A549 (cell line): ENCODE measurements around the gene DYNC1I1.

Experiments used
- CBX8 ChIP-seq: fragments of 200-600 bp; sonication (generic); IDR thresholded peaks from 2 replicates; pipeline ENCODE4 v1.6.1; 2016
- CTCF ChIP-seq: fragments of >200 bp; sonication (Bioruptor Twin); formaldehyde crosslinking; IDR thresholded peaks from 3 replicates; pipeline ENCODE4 v1.5.1; 2016
- EP300 ChIP-seq, 2 experiments: fragments of >200 bp; sonication (Bioruptor Twin); formaldehyde crosslinking; IDR thresholded peaks; 2 replicates in 1 of 2; 3 replicates in 1 of 2; pipeline ENCODE4 v1.6.1; 2016 to 2017
- HMGXB4 ChIP-seq: fragments of 250-450 bp; sonication (Bioruptor Pico); IDR thresholded peaks from 2 replicates; pipeline ENCODE4 v1.5.0; 2021; ENCODE audit warnings: mild to moderate bottlenecking, moderate library complexity, borderline replicate concordance
- KDM1A ChIP-seq: fragments of 200-600 bp; sonication (generic); IDR thresholded peaks from 2 replicates; pipeline ENCODE4 v1.6.1; 2016; ENCODE audit warnings: low read depth, mild to moderate bottlenecking
- MAFK ChIP-seq: fragments of 450-650 bp; IDR thresholded peaks from 2 replicates; pipeline ENCODE4 v1.6.1; 2014; ENCODE audit not compliant: partially characterized antibody
- MAX ChIP-seq: IDR thresholded peaks from 2 replicates; pipeline ENCODE4 v1.6.1; 2012
- MAZ ChIP-seq: fragments of 150-350 bp; IDR thresholded peaks from 2 replicates; pipeline ENCODE4 v1.6.1; 2014; ENCODE audit warnings: antibody characterized with exemption, low read depth, low read length, borderline replicate concordance
- PBX3 ChIP-seq: IDR thresholded peaks from 2 replicates; pipeline ENCODE4 v1.6.1; 2012
- RARB ChIP-seq: fragments of 250-450 bp; sonication (Bioruptor Pico); IDR thresholded peaks from 2 replicates; pipeline ENCODE4 v1.8.0; 2021; ENCODE audit warnings: mild to moderate bottlenecking, moderate library complexity
- REST ChIP-seq: fragments of 200-600 bp; sonication (generic); IDR thresholded peaks from 2 replicates; pipeline ENCODE4 v1.6.1; 2016; ENCODE audit warnings: antibody characterized with exemption, mild to moderate bottlenecking, moderate library complexity
- RFX5 ChIP-seq: fragments of 450-650 bp; IDR thresholded peaks from 2 replicates; pipeline ENCODE4 v1.7.1; 2014; ENCODE audit warnings: antibody characterized with exemption, mild to moderate bottlenecking, moderate library complexity
- SMC3 ChIP-seq: fragments of >200 bp; sonication (Bioruptor Twin); formaldehyde crosslinking; IDR thresholded peaks from 3 replicates; pipeline ENCODE4 v1.6.1; 2018; ENCODE audit warnings: inconsistent platforms

- no peak for TF ChIP-seq RFX5
- no peak for TF ChIP-seq CTCF
- TF ChIP-seq MAZ: no peak
- TF ChIP-seq HMGXB4 (CRISPR knock-in tag): no peak
- no peak for TF ChIP-seq RARB (CRISPR knock-in tag)
- no peak for TF ChIP-seq KDM1A
- TF ChIP-seq EP300 (IDR thresholded peaks at IDR 0.05): no peak
- TF ChIP-seq REST: no peak
- no peak for TF ChIP-seq MAFK
- TF ChIP-seq PBX3: no peak
- no peak for TF ChIP-seq CBX8
- no peak for TF ChIP-seq MAX
- TF ChIP-seq SMC3: no peak
Measured at GRCh38 chr7:96005271-96005670, 232.9 kb downstream of the DYNC1I1 start.
